Measurements from ENCODE around the gene MX2.

Gene MX2

GRCh38 chr21:41365377-41366107 lies 3.7 kb downstream of the MX2 start:
- H3K4me3 ChIP-seq (ENCODE audit: low read depth, low read length): no peak overlapping the region
- no peak for TF ChIP-seq ZNF544 (tag by site-specific recombination; IDR thresholded peaks at IDR 0.05)
- TF ChIP-seq ZNF146 (tag by site-specific recombination; IDR thresholded peaks at IDR 0.05): peak; percentile 98
- H3K36me3 ChIP-seq (ENCODE audit: control insufficient read depth in 2 of 2, insufficient read depth in 1 of 2, low read length in 2 of 2): no peaks in the 10 kb centered on the region
- CTCF ChIA-PET: interaction anchor here (1.1 kb wide), 1 partner anchor 451 kb away, joined by 4 read pairs; no protein-coding TSS in a partner anchor
- H3K4me1 ChIP-seq (ENCODE audit: control insufficient read depth, insufficient read depth, low read length): no peaks in the 10 kb centered on the region
- H3K9me3 ChIP-seq (ENCODE audit: control insufficient read depth, insufficient read depth, low read depth, low read length): no peaks in the 10 kb centered on the region
- POLR2A ChIA-PET: no interaction called here
- H3K27ac ChIP-seq (ENCODE audit: extremely low read depth, low read depth, low read length): no peak overlapping the region

- Histone ChIP-seq H3K9me3 (ENCODE audit: control insufficient read depth, insufficient read depth, low read depth, low read length) (no peaks in the 10 kb centered on the region), H3K27ac (ENCODE audit: extremely low read depth, low read depth, low read length) (no peak overlapping the region), H3K36me3 (ENCODE audit: control insufficient read depth in 2 of 2, insufficient read depth in 1 of 2, low read length in 2 of 2) (no peaks in the 10 kb centered on the region), H3K4me1 (ENCODE audit: control insufficient read depth, insufficient read depth, low read length) (no peaks in the 10 kb centered on the region), H3K4me3 (ENCODE audit: low read depth, low read length) (no peak overlapping the region)
- CTCF ChIA-PET: interaction anchor here (2.3 kb wide), 1 partner anchor 83 kb away, joined by 9 read pairs; no protein-coding TSS in a partner anchor
- POLR2A ChIA-PET: interaction anchor here (0.7 kb wide), 1 partner anchor 114 kb away, joined by 3 read pairs; no protein-coding TSS in a partner anchor
- peak; percentile 27; the same call in 1 of the 2 replicates for TF ChIP-seq EGR2 (tag by site-specific recombination; IDR thresholded peaks at IDR 0.05; ENCODE audit: low read depth)
- no peak for TF ChIP-seq GLI2 (tag by site-specific recombination; IDR thresholded peaks at IDR 0.05; ENCODE audit: borderline replicate concordance, low read depth)
- TF ChIP-seq OVOL3 (tag by site-specific recombination; IDR thresholded peaks at IDR 0.05): no peak
- TF ChIP-seq GLIS1 (tag by site-specific recombination; IDR thresholded peaks at IDR 0.05): peak; percentile 96
Measured at GRCh38 chr21:41366522-41367151, 4.8 kb downstream of the MX2 start.

- Histone ChIP-seq H3K4me1 (ENCODE audit: control insufficient read depth, insufficient read depth, low read length) (no peaks in the 10 kb centered on the region), H3K9me3 (ENCODE audit: control insufficient read depth, insufficient read depth, low read depth, low read length) (no peaks in the 10 kb centered on the region), H3K36me3 (ENCODE audit: control insufficient read depth in 2 of 2, insufficient read depth in 1 of 2, low read length in 2 of 2) (no peaks in the 10 kb centered on the region), H3K4me3 (ENCODE audit: low read depth, low read length) (no peak overlapping the region), H3K27ac (ENCODE audit: extremely low read depth, low read depth, low read length) (no peak overlapping the region)
- TF ChIP-seq GLIS2 (tag by site-specific recombination; IDR thresholded peaks at IDR 0.05) (no peak), AEBP2 (tag by site-specific recombination; IDR thresholded peaks at IDR 0.05; ENCODE audit: borderline replicate concordance) (no peak), ZNF777 (tag by site-specific recombination; IDR thresholded peaks at IDR 0.05; ENCODE audit: borderline replicate concordance) (no peak), ZNF280C (tag by site-specific recombination; IDR thresholded peaks at IDR 0.05) (no peak), ZNF155 (tag by site-specific recombination; IDR thresholded peaks at IDR 0.05) (no peak), TRIM28 (IDR thresholded peaks at IDR 0.05; ENCODE audit: borderline replicate concordance, low read length) (no peak), ZBTB20 (tag by site-specific recombination; IDR thresholded peaks at IDR 0.05) (no peak), ZNF776 (tag by site-specific recombination; IDR thresholded peaks at IDR 0.05; ENCODE audit: borderline replicate concordance) (no peak), FEZF1 (tag by site-specific recombination; IDR thresholded peaks at IDR 0.05) (no peak), RBAK (tag by site-specific recombination; IDR thresholded peaks at IDR 0.05) (no peak), OVOL3 (tag by site-specific recombination; IDR thresholded peaks at IDR 0.05) (no peak), ZNF174 (tag by site-specific recombination; IDR thresholded peaks at IDR 0.05) (no peak), ZFP37 (tag by site-specific recombination; IDR thresholded peaks at IDR 0.05) (no peak), SETDB1 (IDR thresholded peaks at IDR 0.05; ENCODE audit: insufficient read length, low read length) (no peak), ZNF76 (tag by site-specific recombination; IDR thresholded peaks at IDR 0.05; ENCODE audit: borderline replicate concordance, low read depth) (no peak), ZNF274 (IDR thresholded peaks at IDR 0.05; ENCODE audit: low read length) (no peak), ZNF274 (tag by site-specific recombination; IDR thresholded peaks at IDR 0.05; ENCODE audit: borderline replicate concordance) (no peak), SP2 (tag by site-specific recombination; IDR thresholded peaks at IDR 0.05) (no peak), ZNF132 (tag by site-specific recombination; IDR thresholded peaks at IDR 0.05; ENCODE audit: borderline replicate concordance) (no peak), ZNF830 (tag by site-specific recombination; IDR thresholded peaks at IDR 0.05; ENCODE audit: low read depth) (no peak)
- ChIA-PET CTCF (interaction anchor here (2.3 kb wide), 1 partner anchor 84 kb away, joined by 9 read pairs; no protein-coding TSS in a partner anchor), POLR2A (interaction anchor here (0.7 kb wide), 1 partner anchor 113 kb away, joined by 3 read pairs; no protein-coding TSS in a partner anchor)
Measured at GRCh38 chr21:41367301-41367944, 5.6 kb downstream of the MX2 start.
